RPMI7951 (cell line): ENCODE results near the gene CAMTA1. TPM values are rescaled to one million over a fixed set of nuclear protein-coding genes. Genes with fewer than 3 reads are reported as not detected.

ENCODE experiments used
- DNase-seq: peaks from one replicate; pipeline ENCODE4 v3.0.0-alpha.2; 2012; ENCODE audit warnings: low read depth
- total RNA-seq: library from RNA; depleted of rRNA; stranded (reverse); fragments of >200 nt; shearing (Covaris generic); gene quantifications from 2 replicates; pipeline ENCODE4 v1.2.3, GENCODE V29; 2014

The CAMTA1 gene
- total RNA-seq, 1 experiment from 2014 or later: 91.0 TPM

DNA sequence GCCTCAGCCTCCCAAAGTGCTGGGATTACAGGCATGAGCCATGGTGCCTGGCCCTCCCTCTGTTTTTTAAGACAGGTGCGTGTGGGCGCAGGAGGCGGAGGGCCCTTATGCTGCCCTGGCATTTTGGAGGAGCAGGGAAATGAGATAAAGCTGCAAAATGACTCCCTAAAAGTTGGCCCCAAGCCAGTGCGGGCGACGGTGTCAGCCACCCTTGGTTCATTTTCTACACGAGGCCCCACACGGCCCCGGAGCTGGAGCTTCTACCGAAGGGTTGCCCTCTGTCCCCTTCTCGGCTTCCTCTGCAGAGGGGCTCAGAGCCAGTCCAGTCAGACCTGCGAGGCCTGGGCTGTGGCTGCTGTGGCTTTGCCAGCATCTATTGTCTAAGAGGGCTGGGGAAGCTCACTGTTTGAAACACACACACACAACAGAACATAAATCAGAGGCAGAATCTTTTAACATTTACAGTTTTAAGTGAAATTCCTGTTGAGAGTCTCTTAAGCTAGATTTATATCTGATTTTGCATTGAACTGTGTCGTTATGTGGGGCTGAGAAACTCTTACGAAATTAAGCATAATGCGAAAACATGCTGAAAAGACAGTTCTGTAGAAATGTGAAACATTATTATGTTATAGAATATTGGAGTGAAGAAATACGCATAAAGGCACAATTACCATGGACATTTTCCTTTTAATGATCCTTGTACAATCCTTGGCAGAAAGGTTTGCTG is 255.9 kb downstream of the CAMTA1 start:
- no peak for DNase-seq

GRCh38 chr1:7042322-7043190 is 257.3 kb downstream of the CAMTA1 start:
- DNase-seq: peak; percentile 33

DNA sequence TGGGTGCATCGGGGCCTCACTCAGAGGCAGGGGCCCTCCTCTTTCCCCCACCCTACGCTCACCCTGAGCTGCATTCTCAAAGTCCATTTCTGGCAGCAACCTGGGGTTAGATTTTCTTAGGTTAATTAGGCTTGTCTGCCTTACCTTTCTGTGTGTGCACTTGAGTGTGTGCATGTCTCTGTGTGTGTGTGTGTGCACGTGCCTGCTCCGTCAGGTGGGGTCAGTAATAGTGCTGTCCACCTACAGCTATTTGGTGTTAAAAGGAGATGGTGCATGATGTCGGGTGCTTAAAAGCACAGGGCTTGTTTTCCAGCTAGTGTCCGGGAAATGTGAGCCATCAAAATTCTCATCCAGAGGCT is 257.9 kb downstream of the CAMTA1 start:
- DNase-seq: no peak

DNA sequence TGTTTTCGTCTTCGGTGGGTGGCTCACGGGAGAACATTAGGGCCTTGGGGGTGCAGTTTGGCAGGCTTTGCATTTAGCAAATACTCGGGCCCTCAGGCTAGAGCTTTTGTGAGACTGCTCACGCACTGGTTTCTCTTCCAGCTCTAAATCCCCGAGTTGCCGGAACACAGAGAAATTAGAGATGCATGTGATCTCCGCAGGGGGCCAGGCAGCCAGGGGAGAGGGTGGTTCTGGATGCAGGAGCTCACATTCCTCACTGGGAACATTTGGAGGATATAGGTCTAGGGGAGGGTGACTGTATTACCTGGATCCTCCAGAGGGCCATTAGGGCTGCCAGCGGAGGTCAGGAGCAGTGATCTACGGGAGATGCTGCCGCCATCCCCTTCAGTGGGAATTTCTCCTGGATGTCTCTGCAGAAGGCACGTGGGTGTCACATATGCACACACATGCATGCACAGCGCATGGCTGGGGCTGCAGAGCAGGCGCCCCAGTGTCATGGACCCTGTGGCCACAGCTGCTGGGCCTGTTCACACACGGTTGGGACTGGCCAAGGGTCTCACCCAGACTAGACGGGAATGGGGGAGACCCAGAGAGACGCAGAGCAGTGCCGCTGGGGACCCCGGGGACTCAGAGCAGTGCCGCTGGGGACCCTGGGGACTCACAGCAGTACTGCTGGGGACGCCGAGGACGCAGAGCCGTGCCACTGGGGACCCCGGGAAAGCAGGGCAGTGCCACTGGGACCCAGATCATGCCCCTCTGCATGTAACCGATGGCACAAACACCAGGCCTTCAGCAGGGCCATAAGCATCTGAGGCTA is 258.7 kb downstream of the CAMTA1 start:
- DNase-seq: peak; percentile 4

DNA sequence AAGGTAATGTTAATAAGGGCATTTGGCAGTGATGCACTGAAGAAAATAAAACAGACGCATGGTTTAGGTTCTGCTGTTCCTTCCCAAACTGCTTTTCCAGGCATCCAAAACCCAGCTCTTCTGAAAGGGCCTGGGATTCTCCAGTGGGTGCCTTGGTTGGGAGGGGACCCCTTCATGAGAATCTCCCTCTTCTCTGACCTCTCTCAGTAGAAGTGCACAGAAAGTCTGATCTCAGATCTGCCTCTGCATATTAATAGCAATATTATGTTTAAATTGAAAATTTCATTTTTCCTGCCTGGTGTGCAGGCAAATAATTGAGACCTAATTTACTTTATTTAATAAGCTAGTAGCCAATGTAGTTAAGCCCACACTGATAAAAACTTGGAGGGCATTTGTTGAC is 260.6 kb downstream of the CAMTA1 start:
- DNase-seq: no peak

DNA sequence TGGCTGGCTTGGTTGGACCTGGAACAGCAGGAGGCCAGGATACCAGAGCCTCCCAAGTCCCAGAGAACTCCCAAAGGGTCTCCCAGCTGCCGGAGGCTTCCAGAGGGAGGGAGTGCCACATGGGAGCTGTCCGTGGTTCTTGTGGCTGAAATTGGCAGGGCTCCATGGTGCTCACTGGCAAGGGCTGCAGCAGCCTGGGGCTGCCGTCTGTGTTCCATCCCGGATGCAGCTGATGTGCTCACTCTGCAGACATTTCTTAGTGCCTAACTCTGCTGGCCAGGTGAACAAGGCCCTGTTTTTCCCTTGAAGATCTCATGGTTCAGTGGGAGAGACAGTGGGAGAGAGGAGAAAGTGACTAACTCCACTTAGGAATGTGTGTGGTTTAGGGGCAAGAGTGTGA is 261.1 kb downstream of the CAMTA1 start:
- peak; percentile 75 for DNase-seq

DNA sequence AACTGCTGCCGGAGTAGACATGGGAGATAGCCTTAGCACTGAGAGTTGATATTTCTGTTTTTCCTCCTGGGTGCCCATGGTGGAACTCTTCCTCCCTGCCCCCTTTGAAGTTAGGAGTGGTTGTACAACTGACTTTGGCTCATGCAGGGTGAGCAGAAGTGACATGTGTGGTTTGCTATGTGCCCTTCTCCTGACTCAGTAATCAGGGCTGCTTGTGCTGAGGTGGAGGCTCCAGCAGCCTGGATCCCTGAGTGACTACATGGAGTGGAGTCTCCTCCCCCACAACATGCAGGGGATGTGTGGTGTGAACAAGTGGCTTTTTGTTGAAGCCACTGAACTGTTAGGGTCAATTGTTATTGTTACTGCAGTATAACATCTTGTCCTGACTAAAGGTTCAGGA is 261.6 kb downstream of the CAMTA1 start:
- no peak for DNase-seq

DNA sequence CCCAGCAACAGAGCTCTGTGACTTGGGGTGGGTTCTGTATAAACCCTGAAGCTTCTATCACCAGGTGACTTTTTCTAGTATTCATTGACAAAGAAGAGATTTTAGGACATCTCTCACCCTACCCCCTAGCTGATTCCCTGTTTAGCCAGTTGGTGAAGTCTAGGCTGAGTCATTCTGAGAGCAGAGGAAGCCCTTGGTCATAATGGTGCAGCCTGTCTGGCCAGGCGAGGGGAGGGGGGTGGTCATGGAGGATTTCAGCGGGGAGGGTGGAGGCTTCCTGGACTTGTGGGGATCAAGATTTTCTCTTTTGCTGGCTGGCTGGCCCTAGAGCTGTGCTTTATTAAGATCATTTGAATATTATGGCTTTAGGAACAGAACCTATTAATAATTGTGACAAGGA is 262.6 kb downstream of the CAMTA1 start:
- no peak for DNase-seq

GRCh38 chr1:7048395-7048794 is 263.1 kb downstream of the CAMTA1 start:
- DNase-seq: no peak

- DNase-seq: no peak
Measured at GRCh38 chr1:7049913-7050625, 264.8 kb downstream of the CAMTA1 start.

DNA sequence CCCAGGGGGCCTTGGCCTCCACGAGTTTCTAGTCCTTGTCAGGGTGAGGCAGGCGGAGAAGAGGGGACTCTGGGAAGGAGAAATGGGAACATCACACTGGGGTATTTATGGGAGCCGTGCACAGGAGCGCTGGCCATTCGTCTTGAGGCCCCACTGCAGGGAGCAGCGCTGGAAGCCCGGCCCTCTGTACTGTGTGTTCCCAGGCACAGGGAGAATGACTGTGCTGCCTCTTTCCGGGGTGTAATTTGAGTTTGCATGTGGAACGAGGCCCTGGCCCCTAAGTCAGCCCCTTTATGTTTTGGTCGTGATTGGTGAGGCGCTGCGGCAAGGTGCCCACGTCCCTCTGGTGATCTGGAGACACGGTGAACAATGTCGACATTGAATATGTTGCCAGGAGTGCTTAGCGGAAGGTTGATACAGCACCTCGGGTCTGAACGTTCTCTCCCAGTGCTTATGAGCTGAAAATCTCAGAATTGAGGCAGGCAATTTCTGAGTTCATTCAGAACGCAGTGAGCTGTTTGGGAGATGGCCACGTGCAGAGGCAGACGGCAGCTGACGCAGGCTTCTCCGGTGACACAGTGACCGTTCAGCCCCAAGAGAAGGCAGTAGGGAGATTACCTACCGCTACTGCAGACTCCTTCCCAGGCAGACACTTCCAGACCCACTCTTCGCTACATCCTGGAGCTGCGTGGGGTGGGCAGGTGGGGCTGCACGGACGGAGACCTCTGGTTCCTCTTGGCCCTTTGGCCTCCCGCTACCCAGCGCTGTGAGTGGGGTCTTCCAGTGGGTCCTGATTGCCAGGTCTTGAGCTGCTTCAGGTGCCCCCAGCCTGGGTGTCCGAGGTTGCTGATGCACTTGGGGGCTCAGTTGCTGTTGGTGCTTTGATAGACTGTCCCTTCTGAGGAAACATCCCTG is 265.8 kb downstream of the CAMTA1 start:
- DNase-seq: no peak

GRCh38 chr1:7052701-7053100 is 267.4 kb downstream of the CAMTA1 start:
- no peak for DNase-seq

DNA sequence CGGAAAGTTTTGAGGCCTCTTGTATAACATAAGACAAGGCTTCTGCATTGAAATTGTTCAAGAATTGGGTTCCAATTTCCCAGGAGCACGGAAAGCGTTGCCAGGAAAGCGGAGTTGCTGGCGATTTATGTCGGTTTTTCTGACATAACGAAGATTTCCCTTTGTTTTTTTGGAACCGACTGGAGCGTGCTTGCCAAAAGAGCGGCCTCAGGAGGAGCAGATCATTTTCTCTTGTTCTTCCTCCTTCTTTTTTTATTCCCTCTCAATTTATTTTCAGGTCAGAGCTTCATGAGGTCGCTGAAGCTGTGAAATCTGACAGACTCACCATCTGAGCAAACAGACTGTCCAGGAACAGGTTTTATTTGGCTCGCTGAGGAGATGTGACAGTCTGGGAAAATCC is 275.5 kb downstream of the CAMTA1 start:
- no peak for DNase-seq

DNA sequence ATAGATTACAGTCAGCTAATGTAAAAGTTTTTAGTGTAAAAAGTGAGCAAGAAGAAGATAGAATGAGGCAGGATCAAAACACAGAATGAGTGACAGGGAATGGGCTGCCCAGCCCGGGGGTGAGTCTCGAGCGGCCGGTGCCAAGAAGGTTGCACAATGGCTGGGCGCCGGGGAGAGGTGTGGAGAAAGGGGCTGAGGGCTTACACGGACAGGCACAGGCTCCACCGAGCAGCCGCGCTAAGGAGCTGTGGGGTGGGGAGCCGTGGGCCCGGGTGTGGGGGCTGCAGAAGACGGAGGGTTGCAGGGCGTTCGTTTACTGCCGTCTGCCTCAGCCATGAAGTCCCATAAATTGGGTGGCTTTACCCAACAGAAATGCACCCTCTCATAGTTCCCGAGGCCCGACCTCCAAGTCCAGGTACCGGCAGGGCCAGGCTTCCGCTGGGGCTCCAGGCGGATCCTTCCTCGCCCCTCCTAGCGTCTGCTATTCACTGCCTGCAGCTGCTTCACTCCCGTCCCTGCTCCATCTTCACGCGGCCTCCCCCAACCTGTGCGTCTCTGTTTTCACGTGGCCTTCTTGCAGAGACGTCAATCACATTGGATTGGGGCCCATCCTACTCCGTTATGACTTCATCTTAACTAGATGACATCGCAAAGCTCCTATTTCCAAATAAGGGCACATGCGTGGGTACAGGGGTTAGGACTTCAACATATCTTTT is 277.2 kb downstream of the CAMTA1 start:
- no peak for DNase-seq

DNA sequence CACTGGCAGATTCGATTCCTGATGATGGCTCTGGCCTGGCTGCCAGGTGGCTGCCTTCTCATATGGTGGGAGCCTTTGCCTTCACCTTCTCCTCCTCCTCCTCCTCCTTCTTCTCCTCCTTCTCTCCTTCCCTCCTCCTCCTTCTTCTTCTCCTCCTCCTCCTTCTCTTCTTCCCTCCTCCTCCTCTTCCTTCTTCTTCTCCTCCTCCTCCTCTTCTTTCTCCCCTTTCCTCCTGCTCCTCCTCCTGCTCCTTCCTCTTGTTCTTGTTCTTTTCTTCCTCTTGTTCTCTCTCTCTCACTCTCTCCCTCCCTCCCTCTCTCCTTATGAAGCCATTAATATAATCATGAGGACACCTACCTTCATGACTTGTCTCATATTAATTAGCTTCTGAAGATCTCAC is 278.7 kb downstream of the CAMTA1 start:
- no peak for DNase-seq

- peak; percentile 13 for DNase-seq
Measured at GRCh38 chr1:7068552-7068951, 283.3 kb downstream of the CAMTA1 start.

DNA sequence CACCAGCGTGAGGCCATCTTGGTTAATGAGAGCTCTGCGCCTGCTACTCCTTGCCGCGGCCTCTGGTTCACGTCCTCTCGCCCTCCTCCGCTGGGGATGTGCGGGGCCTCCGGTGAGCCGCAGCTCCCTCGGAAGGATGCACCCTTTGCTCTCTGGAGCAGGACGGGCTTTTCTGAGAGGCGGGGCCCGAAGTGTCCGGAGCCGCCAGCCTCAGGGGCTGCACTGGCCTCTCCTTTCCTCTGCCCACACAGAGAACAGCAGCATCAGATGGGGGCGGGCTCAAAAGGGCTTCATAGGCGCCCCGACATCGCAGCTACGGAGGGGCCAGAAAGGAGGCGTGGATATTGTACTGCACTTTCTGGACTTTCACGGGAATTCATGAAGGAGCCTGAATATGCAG is 284.7 kb downstream of the CAMTA1 start:
- DNase-seq: peak; percentile 13

DNA sequence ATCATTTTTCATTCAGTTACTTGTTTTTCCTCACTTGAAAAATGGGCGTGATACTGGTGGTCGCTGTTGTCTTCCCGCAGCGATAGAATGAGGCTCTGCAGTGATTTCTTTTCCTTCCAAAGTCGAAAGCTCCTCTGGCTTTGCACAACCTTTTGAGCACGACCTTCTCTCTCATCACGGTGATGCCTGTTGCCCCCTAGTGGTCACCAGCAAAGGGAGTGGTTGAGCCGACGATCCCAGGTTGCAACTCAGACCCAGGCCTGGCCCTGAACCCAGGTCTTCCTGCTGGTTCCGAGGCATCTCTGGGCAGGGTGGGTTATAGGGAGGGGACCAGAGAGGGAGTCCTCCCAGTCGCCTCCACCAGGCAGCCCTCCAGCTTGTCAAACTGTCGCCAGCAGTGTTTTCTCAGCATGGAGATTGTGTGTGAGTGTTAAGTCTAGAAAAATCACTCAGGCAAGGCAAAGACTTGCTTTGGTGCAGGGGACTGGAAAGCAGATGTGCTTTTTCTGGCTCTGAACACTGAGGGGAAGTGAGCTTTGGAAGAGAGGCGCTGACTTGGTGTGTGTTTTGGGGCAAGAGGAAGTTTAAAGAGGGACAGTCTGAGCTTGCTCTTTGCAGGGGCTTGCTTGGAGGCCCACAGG is 285.3 kb downstream of the CAMTA1 start:
- peak; percentile 64 for DNase-seq

DNA sequence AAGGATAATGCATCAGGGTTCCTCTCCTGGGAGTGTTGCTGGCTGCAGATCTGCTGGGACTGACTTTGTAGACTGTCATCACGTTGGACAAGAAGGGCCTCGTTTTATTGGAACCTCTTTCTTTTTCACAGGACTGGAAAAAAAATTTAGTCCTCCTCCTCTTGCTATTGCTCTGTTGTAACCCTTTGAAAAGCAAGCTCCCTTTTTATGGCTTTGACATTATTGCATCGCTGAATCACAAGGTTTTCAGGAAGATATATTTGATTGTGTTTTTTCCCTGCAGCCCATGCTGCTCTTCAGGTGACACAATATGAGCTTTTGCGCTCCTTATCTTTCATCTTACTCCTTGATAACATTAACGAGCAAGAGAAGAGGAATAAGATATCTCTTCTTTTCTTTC is 290.9 kb downstream of the CAMTA1 start:
- DNase-seq: no peak

GRCh38 chr1:7076572-7076971 is 291.3 kb downstream of the CAMTA1 start:
- no peak for DNase-seq
